OCI-LY1 (cell line): ENCODE results near the gene BTBD10.
A peak's percentile ranks its signal among the peaks of the same experiment; 100 is the strongest.

ENCODE experiments used
- H2AFZ ChIP-seq: fragments of 200-600 bp; sonication (generic), shearing (Covaris generic); 2 replicates; pipeline ENCODE4 v1.6.0; 2014; ENCODE audit warnings: antibody characterized with exemption, mild to moderate bottlenecking, low read length
- H3F3A ChIP-seq: fragments of 200-600 bp; sonication (generic), shearing (Covaris generic); 2 replicates; pipeline ENCODE4 v1.6.0; 2014; ENCODE audit warnings: mild to moderate bottlenecking, antibody characterized with exemption, low read length, moderate library complexity; ENCODE audit not compliant: insufficient read depth
- H3K27ac ChIP-seq: fragments of 200-600 bp; sonication (generic); 2 replicates; pipeline ENCODE4 v1.5.1; 2014; ENCODE audit warnings: low read length, mixed run types, mild to moderate bottlenecking, low read depth; ENCODE audit not compliant: poor library complexity, severe bottlenecking
- H3K27me3 ChIP-seq: fragments of 200-600 bp; sonication (generic); 2 replicates; pipeline ENCODE4 v1.6.0; 2014; ENCODE audit warnings: antibody characterized with exemption, mild to moderate bottlenecking, low read length, moderate library complexity; ENCODE audit not compliant: insufficient read depth
- H3K36me3 ChIP-seq: fragments of 200-600 bp; sonication (generic); 2 replicates; pipeline ENCODE4 v1.6.1; 2014; ENCODE audit warnings: mild to moderate bottlenecking, antibody characterized with exemption, low read length, moderate library complexity, mixed read lengths; ENCODE audit not compliant: insufficient read depth
- H3K4me1 ChIP-seq: fragments of 200-600 bp; sonication (generic); 2 replicates; pipeline ENCODE4 v1.5.1; 2014; ENCODE audit warnings: mild to moderate bottlenecking, low read length, moderate library complexity; ENCODE audit not compliant: insufficient read depth, severe bottlenecking
- H3K4me2 ChIP-seq: fragments of 200-600 bp; sonication (generic), shearing (Covaris generic); 2 replicates; pipeline ENCODE4 v1.6.1; 2014; ENCODE audit warnings: low read length
- H3K4me3 ChIP-seq: fragments of 200-600 bp; sonication (generic); 2 replicates; pipeline ENCODE4 v1.5.1; 2014; ENCODE audit warnings: low read length, low read depth, mild to moderate bottlenecking, mixed read lengths; ENCODE audit not compliant: poor library complexity, severe bottlenecking
- H3K79me2 ChIP-seq: fragments of 200-600 bp; shearing (Covaris generic); 2 replicates; pipeline ENCODE4 v1.6.1; 2016; ENCODE audit warnings: mixed run types, low read length, mixed read lengths; ENCODE audit not compliant: insufficient read depth
- H3K9ac ChIP-seq: fragments of 200-600 bp; sonication (generic), shearing (Covaris generic); 2 replicates; pipeline ENCODE4 v1.6.1; 2014; ENCODE audit warnings: mild to moderate bottlenecking, low read length, mixed read lengths
- H3K9me2 ChIP-seq: fragments of 200-600 bp; sonication (generic), shearing (Covaris generic); 2 replicates; pipeline ENCODE4 v1.6.1; 2014; ENCODE audit warnings: low read depth, mild to moderate bottlenecking, low read length, mixed read lengths
- H3K9me3 ChIP-seq: fragments of 200-600 bp; shearing (Covaris generic); 2 replicates; pipeline ENCODE4 v1.6.1; 2014; ENCODE audit warnings: low read length, mixed read lengths
- H4K20me1 ChIP-seq: fragments of 200-600 bp; sonication (generic), shearing (Covaris generic); 2 replicates; pipeline ENCODE4 v1.6.0; 2016; ENCODE audit warnings: mild to moderate bottlenecking, low read length; ENCODE audit not compliant: insufficient read depth
- CTCF ChIP-seq: fragments of 200-600 bp; sonication (generic), shearing (Covaris generic); IDR thresholded peaks from 2 replicates; pipeline ENCODE4 v1.5.1; 2017; ENCODE audit warnings: mild to moderate bottlenecking, antibody characterized with exemption, low read length, moderate library complexity, mixed read lengths
- EZH2 ChIP-seq: fragments of 200-600 bp; sonication (generic), shearing (Covaris generic); IDR thresholded peaks from 2 replicates; pipeline ENCODE4 v1.8.0; 2017; ENCODE audit warnings: borderline replicate concordance, mixed run types, mild to moderate bottlenecking, antibody characterized with exemption, low read length, moderate library complexity, mixed read lengths

BTBD10 gene

GRCh38 chr11:13347901-13348300 lies 115.1 kb downstream of the BTBD10 start:
- H3K9ac ChIP-seq, result no peak overlapping the region
- no peaks in the 10 kb centered on the region for H3F3A ChIP-seq
- H3K27ac ChIP-seq, result no peak overlapping the region
- no peaks in the 10 kb centered on the region for H3K9me2 ChIP-seq
- H2AFZ ChIP-seq, result no peak overlapping the region
- H3K4me2 ChIP-seq, result no peak overlapping the region
- peaks cover 9% of the 10 kb centered on the region for H3K4me1 ChIP-seq
- no peaks in the 10 kb centered on the region for H3K9me3 ChIP-seq
- no peaks in the 10 kb centered on the region for H3K79me2 ChIP-seq
- TF ChIP-seq CTCF, result no peak
- no peak for TF ChIP-seq EZH2
- H3K4me3 ChIP-seq, result no peak overlapping the region
- H3K36me3 ChIP-seq, result no peaks in the 10 kb centered on the region
- H4K20me1 ChIP-seq, result no peaks in the 10 kb centered on the region
- no peaks in the 10 kb centered on the region for H3K27me3 ChIP-seq

DNA sequence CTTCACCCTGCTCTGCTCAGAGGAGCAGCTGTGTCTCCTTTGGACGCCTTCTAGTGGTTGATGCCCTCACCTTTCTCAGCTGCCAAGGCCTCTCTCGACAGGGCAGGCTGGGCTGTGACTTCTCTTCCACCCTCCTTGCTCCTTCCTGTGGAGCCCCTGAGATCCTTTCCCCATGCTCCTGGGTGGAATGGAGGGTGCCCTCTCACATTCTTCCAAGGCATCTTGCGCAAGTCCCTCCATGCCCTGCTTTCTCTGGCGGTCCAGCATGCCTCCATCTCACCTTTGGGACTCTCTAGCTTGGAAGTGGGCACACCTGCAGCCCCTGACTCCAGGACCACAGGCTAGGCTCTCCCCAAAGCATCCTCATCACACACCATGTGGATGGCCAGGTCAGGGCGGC lies 116.6 kb downstream of the BTBD10 start:
- Histone ChIP-seq H3K79me2 (no peaks in the 10 kb centered on the region), H3K4me1 (peaks cover 9% of the 10 kb centered on the region), H3K27me3 (no peaks in the 10 kb centered on the region), H3K36me3 (no peaks in the 10 kb centered on the region), H4K20me1 (no peaks in the 10 kb centered on the region), H3F3A (no peaks in the 10 kb centered on the region), H3K4me2 (no peak overlapping the region), H3K4me3 (no peak overlapping the region), H3K9me3 (no peaks in the 10 kb centered on the region), H3K9me2 (no peaks in the 10 kb centered on the region), H2AFZ (no peak overlapping the region), H3K9ac (no peak overlapping the region), H3K27ac (no peak overlapping the region)
- no peak for TF ChIP-seq EZH2
- peak; percentile 10; the same call in 1 of the 2 replicates for TF ChIP-seq CTCF

DNA sequence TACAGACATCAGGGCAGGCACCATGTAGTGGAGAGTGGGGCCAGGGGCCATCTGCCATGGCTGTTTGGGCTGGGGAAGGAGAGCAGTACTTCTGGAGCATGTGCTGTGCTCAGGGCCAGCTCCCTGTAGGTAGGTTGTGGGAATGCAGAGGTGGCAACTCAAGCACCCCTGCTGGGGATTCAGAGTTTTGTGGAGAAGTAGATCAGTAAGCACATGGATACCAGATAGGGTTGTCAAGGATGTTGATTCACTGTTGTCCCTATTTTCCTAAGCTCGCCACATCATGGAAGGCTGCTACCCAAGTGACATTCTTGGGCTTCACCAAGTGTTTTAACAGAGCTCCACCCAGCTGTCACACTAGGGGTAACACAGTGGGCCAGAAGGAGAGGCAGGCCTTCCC lies 118.2 kb downstream of the BTBD10 start:
- Histone ChIP-seq H3K36me3 (no peaks in the 10 kb centered on the region), H3F3A (no peaks in the 10 kb centered on the region), H3K9me3 (no peaks in the 10 kb centered on the region), H3K27me3 (no peaks in the 10 kb centered on the region), H3K9me2 (no peaks in the 10 kb centered on the region), H3K27ac (no peak overlapping the region), H3K4me3 (no peak overlapping the region), H3K4me2 (no peak overlapping the region), H2AFZ (no peak overlapping the region), H3K9ac (no peak overlapping the region), H3K79me2 (no peaks in the 10 kb centered on the region), H3K4me1 (peaks cover 9% of the 10 kb centered on the region), H4K20me1 (no peaks in the 10 kb centered on the region)
- TF ChIP-seq EZH2, result no peak
- no peak for TF ChIP-seq CTCF
